Measurements from ENCODE around the gene CSRP1.

CSRP1 gene

GRCh38 chr1:201471772-201472171, 35.2 kb downstream of the CSRP1 start:
- in situ Hi-C loops (cut with HindIII; ENCODE audit: low pct_unique_long_range_greater_than_20kb, low sequenced_read_pairs), result no loop called here
- DNase-seq (ENCODE audit: low read depth in 1 of 2, low spot score in 1 of 2), result no peak
- TF ChIP-seq JUND (IDR thresholded peaks at IDR 0.05; ENCODE audit: low read depth), result no peak

GRCh38 chr1:201470581-201470980, 36.3 kb downstream of the CSRP1 start:
- in situ Hi-C loops (cut with HindIII; ENCODE audit: low pct_unique_long_range_greater_than_20kb, low sequenced_read_pairs), result no loop called here
- DNase-seq (ENCODE audit: low read depth in 1 of 2, low spot score in 1 of 2), result no peak
- no peak for TF ChIP-seq JUND (IDR thresholded peaks at IDR 0.05; ENCODE audit: low read depth)

DNA sequence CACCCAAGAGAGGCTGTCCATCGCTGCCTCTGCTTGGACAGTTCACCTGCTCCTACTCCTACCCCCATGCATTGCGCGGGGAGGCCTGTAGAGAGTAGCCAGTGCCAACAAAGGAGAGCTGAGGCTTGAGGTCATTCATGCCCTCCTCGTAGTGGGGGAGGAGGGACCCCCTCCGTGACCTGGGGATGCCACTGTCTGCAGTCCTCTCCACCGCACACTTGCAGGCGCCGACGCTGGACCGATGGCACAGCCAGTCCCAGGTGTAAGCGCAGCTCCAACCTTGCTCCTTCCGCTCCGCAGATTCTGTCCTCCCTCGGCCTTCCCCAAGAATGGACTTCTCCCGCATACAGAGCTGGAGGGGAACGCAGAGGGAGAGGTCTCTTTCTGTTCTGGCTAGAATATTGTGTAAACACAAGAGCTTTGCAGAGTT, 37.3 kb downstream of the CSRP1 start:
- in situ Hi-C loops (cut with HindIII; ENCODE audit: low pct_unique_long_range_greater_than_20kb, low sequenced_read_pairs), result no loop called here
- no peak for DNase-seq (ENCODE audit: low read depth in 1 of 2, low spot score in 1 of 2)
- TF ChIP-seq JUND (IDR thresholded peaks at IDR 0.05; ENCODE audit: low read depth), result no peak

DNA sequence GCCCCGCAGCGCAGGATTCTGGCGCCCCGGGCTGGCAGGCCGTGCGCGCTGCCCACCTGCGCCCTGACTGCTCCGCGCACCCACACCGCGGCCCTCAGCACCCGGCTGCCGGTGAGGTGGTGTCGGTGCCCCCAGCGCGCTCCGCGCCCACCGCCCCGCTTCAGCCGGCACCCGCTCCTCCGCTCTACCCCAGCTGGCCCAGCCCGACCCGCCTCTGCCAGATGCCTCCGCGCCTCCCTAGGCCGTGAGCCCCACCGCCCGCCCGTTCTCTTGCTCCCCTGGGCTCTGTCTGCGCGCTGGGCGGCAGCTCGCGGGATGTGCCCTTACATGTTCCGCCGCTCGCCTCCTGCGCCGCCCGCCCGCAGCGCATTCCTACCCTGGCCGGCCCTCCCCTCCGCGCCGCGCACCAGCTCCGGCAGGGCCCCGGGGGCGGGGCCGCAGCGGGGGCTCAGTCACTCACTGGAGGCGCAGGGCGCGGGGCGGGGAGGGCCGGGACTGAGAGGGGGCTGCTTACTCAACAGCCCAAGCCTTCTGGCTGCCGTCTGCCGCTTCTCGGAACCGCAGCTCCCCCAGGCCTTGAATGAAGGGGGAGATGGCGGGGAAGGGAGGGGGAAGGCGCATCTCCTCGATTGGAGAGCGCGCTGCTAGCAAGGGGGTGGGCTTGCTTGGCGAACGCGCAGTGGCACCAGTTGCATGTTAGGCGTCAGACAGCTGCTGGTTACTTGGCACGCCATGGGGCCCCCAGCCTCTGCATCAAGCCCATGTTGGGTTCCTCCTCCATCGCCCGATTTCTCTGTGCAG, 37.9 kb downstream of the CSRP1 start, which contains the start of gene PHLDA3:
TSS of gene PHLDA3 (minus strand) at position 345 of the 801 bp plus-strand sequence. CDS start 402 bp downstream, outside the sequence.
- in situ Hi-C loops (cut with HindIII; ENCODE audit: low pct_unique_long_range_greater_than_20kb, low sequenced_read_pairs), result no loop called here
- DNase-seq (ENCODE audit: low read depth in 1 of 2, low spot score in 1 of 2), result peak; percentile 87 to 89
- TF ChIP-seq JUND (IDR thresholded peaks at IDR 0.05; ENCODE audit: low read depth), result no peak

- TF ChIP-seq JUND (IDR thresholded peaks at IDR 0.05; ENCODE audit: low read depth), result no peak
- DNase-seq (ENCODE audit: low read depth in 1 of 2, low spot score in 1 of 2), result peak in 1 of 2 experiments; percentile 53
- in situ Hi-C loops (cut with HindIII; ENCODE audit: low pct_unique_long_range_greater_than_20kb, low sequenced_read_pairs), result no loop called here
These were observed 38.5 kb downstream of the CSRP1 start for GRCh38 chr1:201468501-201468843.

DNA sequence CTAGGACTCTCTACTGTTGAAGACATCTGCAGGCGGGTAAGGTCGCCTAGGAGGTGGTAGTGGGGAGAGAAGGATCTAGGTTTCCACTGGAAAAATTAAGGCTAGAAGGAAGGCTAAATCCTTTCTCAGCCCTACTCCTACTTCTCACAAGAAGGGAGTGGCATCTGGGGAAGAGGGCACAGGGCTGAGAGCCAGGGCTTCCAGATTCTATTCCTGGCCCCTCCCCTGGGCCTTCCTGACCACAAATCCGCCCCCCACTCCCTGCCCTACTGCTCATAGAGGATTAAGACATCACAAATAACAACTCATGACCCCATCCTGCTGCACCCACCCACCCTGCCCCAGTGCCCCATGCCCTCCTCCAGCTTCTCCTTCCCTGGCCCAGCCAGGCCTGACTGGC, 40.4 kb downstream of the CSRP1 start:
- in situ Hi-C loops (cut with HindIII; ENCODE audit: low pct_unique_long_range_greater_than_20kb, low sequenced_read_pairs), result no loop called here
- no peak for TF ChIP-seq JUND (IDR thresholded peaks at IDR 0.05; ENCODE audit: low read depth)

DNA sequence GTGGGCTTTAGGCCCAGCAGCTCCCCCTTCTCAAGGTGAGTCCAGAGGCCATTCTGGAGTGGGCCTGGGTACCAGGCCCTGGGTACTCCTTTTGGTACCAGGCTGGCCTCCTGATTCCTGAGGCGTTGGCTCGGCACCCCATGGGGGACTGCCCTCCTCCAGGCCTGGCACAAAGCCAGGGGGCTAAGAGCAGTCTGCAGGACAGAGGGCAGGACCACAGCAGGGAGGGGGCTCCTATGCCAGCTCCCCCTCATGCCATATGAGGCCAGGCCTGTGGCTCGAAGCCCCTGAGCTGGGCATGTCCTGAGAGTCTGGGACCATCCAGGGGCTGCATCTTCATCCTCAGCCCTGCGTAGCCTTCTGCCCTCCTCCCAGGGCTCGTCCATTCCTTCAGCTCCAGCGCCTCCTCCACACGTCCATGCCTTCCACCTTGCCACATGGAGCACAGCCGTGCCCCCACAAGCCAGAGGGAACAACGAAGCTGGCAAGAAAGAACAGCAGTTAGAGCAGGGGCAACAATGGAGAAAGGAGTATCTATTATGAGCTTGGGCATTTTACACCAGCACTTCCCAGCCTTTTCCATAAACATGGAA, 41.1 kb downstream of the CSRP1 start:
- no peak for DNase-seq (ENCODE audit: low read depth in 1 of 2, low spot score in 1 of 2)
- in situ Hi-C loops (cut with HindIII; ENCODE audit: low pct_unique_long_range_greater_than_20kb, low sequenced_read_pairs), result no loop called here
- TF ChIP-seq JUND (IDR thresholded peaks at IDR 0.05; ENCODE audit: low read depth), result no peak

More for the DNA sequence above, 40.4 kb downstream of the CSRP1 start:
- no peak for DNase-seq (ENCODE audit: low read depth in 1 of 2, low spot score in 1 of 2)

- DNase-seq (ENCODE audit: low read depth in 1 of 2, low spot score in 1 of 2), result peak; percentile 50 to 70
- in situ Hi-C loops (cut with HindIII; ENCODE audit: low pct_unique_long_range_greater_than_20kb, low sequenced_read_pairs), result no loop called here
- TF ChIP-seq JUND (IDR thresholded peaks at IDR 0.05; ENCODE audit: low read depth), result no peak
These were observed 43.8 kb downstream of the CSRP1 start for GRCh38 chr1:201463071-201463552.

- no peak for TF ChIP-seq JUND (IDR thresholded peaks at IDR 0.05; ENCODE audit: low read depth)
- DNase-seq (ENCODE audit: low read depth in 1 of 2, low spot score in 1 of 2), result no peak
- in situ Hi-C loops (cut with HindIII; ENCODE audit: low pct_unique_long_range_greater_than_20kb, low sequenced_read_pairs), result no loop called here
These were observed 45.1 kb downstream of the CSRP1 start for GRCh38 chr1:201461645-201462441.

DNA sequence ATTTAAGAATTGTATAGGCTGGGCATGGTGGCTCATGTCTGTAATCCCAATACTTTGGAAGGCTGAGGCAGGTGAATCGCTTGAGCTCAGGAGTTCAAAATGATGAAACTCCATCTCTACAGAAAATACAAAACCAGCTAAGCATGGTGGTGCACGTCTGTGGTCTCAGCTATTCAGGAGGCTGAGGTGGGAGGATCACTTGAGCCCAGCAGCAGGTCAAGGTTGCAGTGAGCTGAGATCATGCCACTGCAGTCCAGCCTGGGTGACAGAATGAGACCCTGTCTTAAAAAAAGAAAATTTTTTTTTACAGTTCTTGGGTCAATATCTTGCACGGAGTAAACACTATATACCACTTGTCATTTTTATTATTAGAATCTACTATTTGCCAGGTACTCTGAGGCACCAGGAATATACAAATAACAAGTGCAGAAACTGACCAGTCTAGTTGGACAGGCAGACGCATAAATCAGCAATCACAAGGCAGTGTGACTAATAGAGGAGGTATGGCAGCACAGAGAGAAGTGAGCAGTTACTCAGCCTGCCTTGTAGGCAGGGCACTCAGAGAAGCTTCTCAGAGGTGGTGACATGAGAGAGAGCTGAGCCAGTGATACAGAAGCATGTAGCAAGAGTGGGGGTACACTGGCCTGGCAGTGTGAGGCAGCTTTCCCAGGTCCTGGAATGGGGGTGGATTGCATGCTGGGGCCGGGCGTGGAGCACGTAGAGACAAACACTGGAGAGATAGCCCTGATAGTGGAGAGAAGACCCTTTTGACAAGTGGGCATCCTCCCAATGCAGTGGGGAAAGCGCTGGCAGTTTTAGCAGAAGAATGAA, 45.9 kb downstream of the CSRP1 start:
- in situ Hi-C loops (cut with HindIII; ENCODE audit: low pct_unique_long_range_greater_than_20kb, low sequenced_read_pairs), result no loop called here
- peak; percentile 51 to 95 for DNase-seq (ENCODE audit: low read depth in 1 of 2, low spot score in 1 of 2)
- no peak; the same call in none of the 2 replicates for TF ChIP-seq JUND (IDR thresholded peaks at IDR 0.05; ENCODE audit: low read depth)

DNA sequence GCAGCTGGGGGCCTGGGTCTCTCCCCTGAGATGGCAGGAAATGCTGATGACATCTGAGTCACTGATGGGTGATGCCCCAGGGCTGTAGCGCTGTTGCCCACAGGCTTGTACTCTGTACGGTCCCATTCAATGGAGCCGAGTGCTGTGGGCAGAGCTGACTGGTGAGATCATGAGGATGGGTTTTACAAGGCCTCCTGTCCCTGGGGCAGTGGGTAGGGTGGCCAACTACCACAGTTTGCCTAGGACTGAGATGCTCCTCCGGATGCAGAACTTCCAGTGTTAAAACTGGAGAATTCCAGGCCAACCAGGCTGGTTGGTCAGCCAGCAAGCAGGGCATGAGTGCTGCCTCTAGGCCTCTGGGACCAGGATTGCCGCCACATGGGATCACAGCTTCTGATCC, 47.1 kb downstream of the CSRP1 start:
- in situ Hi-C loops (cut with HindIII; ENCODE audit: low pct_unique_long_range_greater_than_20kb, low sequenced_read_pairs), result no loop called here
- TF ChIP-seq JUND (IDR thresholded peaks at IDR 0.05; ENCODE audit: low read depth), result no peak
- DNase-seq (ENCODE audit: low read depth in 1 of 2, low spot score in 1 of 2), result no peak

DNA sequence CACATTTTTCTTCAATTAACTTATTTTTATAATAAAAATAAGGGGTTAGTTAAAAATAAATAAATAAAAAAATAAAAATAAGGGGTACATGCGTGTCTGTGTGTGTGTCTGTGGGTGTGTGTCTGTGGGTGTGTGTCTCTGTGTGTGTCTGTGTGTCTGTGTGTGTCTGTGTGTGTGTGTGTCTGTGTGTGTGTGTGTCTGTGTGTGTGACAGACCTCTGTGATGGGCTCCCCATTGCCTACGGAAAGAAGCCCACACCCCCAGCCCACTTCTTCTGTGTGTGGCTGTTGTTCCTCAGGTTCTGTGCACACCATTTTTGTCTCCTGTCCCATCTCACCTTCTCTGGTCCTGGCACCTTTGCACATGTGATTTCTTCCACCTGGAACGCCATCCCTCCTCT, 47.9 kb downstream of the CSRP1 start:
- DNase-seq (ENCODE audit: low read depth in 1 of 2, low spot score in 1 of 2), result no peak
- in situ Hi-C loops (cut with HindIII; ENCODE audit: low pct_unique_long_range_greater_than_20kb, low sequenced_read_pairs), result no loop called here
- TF ChIP-seq JUND (IDR thresholded peaks at IDR 0.05; ENCODE audit: low read depth), result no peak

All from T47D (cell line).